CD4-positive, alpha-beta T cell (primary cell): ENCODE measurements around the gene IQCF6. TPM values are rescaled to one million over a fixed set of nuclear protein-coding genes. Genes with fewer than 3 reads are reported as not detected.

Experiments
- ATAC-seq: fragments of 200-7000 bp; cut with Tn5 transposase; one replicate; pipeline ENCODE4 v1.10.0; 2022; ENCODE audit warnings: mild to moderate bottlenecking; ENCODE audit not compliant: poor library complexity
- CTCF ChIA-PET: fragments of 350-600 bp; sonication (Branson Sonifier 250); formaldehyde crosslinking; loops from one replicate; lab custom pipeline; 2021; ENCODE audit warnings: antibody characterized with exemption, inconsistent platforms; lab: Charles Lee
- POLR2A ChIA-PET: fragments of 350-600 bp; sonication (Branson Sonifier 250); formaldehyde crosslinking; loops from one replicate; lab custom pipeline; 2021; ENCODE audit warnings: antibody characterized with exemption, inconsistent platforms; lab: Charles Lee
- DNase-seq, 14 experiments: peaks; one replicate each; pipeline ENCODE4 v3.0.0-alpha.2; 2013 to 2020; ENCODE audit warnings: mixed read lengths in 2 of 14
- H3K27ac ChIP-seq, 2 donors: one replicate each; pipeline versions ENCODE4 v1.5.1 to v1.7.0; 2013; ENCODE audit warnings: low read length in 2 of 2, low read depth in 1 of 2, mild to moderate bottlenecking in 1 of 2
- H3K27me3 ChIP-seq, 2 experiments: 1 replicate in 1 of 2; 2 replicates in 1 of 2; pipeline versions ENCODE4 v1.6.1 to v1.7.0; 2013; ENCODE audit warnings: low read length in 2 of 2, control low read depth in 1 of 2, mild to moderate bottlenecking in 1 of 2, moderate library complexity in 1 of 2; ENCODE audit not compliant: insufficient read depth in 2 of 2, control insufficient read depth in 1 of 2
- H3K36me3 ChIP-seq: one replicate; pipeline ENCODE4 v1.6.1; 2013; ENCODE audit warnings: low read length, control low read depth; ENCODE audit not compliant: insufficient read depth
- H3K4me1 ChIP-seq: one replicate; pipeline ENCODE4 v1.6.1; 2013; ENCODE audit warnings: low read length, control low read depth; ENCODE audit not compliant: insufficient read depth
- H3K4me3 ChIP-seq: one replicate; pipeline ENCODE4 v1.5.1; 2013; ENCODE audit warnings: mild to moderate bottlenecking, low read length, moderate library complexity
- H3K9me3 ChIP-seq, 2 experiments: 1 replicate in 1 of 2; 2 replicates in 1 of 2; pipeline versions ENCODE4 v1.6.1 to v1.7.0; 2013; ENCODE audit warnings: low read length in 2 of 2, mild to moderate bottlenecking in 2 of 2, control low read depth in 1 of 2, moderate library complexity in 1 of 2; ENCODE audit not compliant: control insufficient read depth in 1 of 2, insufficient read depth in 1 of 2
- H3K27ac Mint-ChIP-seq: one replicate; pipeline ENCODE4 v1.8.0; 2020; ENCODE audit warnings: mixed read lengths
- H3K27me3 Mint-ChIP-seq: one replicate; pipeline ENCODE4 v1.8.0; 2021; ENCODE audit warnings: mixed read lengths
- H3K36me3 Mint-ChIP-seq: one replicate; pipeline ENCODE4 v1.8.0; 2021; ENCODE audit warnings: low read depth, mixed read lengths
- H3K4me1 Mint-ChIP-seq: one replicate; pipeline ENCODE4 v1.8.0; 2021; ENCODE audit warnings: low read depth, mixed read lengths
- H3K4me3 Mint-ChIP-seq: one replicate; pipeline ENCODE4 v1.8.0; 2020; ENCODE audit warnings: mild to moderate bottlenecking, mixed read lengths
- H3K9me3 Mint-ChIP-seq: one replicate; pipeline ENCODE4 v1.8.0; 2020; ENCODE audit warnings: mixed read lengths
- intact Hi-C, 2 experiments: fragments of 100-400 bp; cut with DNase I in 1 of 2; cut with micrococcal nuclease in 1 of 2; formaldehyde crosslinking; loops; one replicate each; pipeline versions ENCODE4 v1.15.1 to v1.9.0; 2023 to 2025; cut with DNase I, micrococcal nuclease
- total RNA-seq, 174 experiments: library from RNA in 2 of 174; stranded (reverse) in 2 of 174; gene quantifications; one replicate each; pipeline ENCODE4 v1.2.3 and lab custom pipeline; 2021 to 2026
- TF ChIP-seq, protein P1 (sequence below): fragments of 200-600 bp; IDR thresholded peaks from one replicate; pipeline ENCODE4 v1.8.0; 2022; ENCODE audit warnings: antibody characterized with exemption, mild to moderate bottlenecking

IQCF6 gene
- total RNA-seq, 2 experiments from 2014 or later: not detected

GRCh38 chr3:51815614-51816013 lies 36.6 kb upstream of the IQCF6 start:
- no peaks in the 10 kb centered on the region for H3K36me3 Mint-ChIP-seq
- POLR2A ChIA-PET: no interaction called here
- intact Hi-C loops: no loop called here
- CTCF ChIA-PET: no interaction called here
- DNase-seq (no peak), ATAC-seq (no peak)
- peaks cover 0 to 5% of the 10 kb centered on the region in 2 experiments for H3K9me3 ChIP-seq
- H3K27me3 ChIP-seq: peaks cover 3 to 7% of the 10 kb centered on the region in 2 experiments
- H3K4me1 ChIP-seq: peaks cover 1% of the 10 kb centered on the region
- no peaks in the 10 kb centered on the region for H3K36me3 ChIP-seq
- H3K27me3 Mint-ChIP-seq: peaks cover 21% of the 10 kb centered on the region
- H3K9me3 Mint-ChIP-seq: no peaks in the 10 kb centered on the region
- H3K4me3 ChIP-seq: no peak overlapping the region
- no peak overlapping the region for H3K27ac ChIP-seq
- TF ChIP-seq, protein P1, sequence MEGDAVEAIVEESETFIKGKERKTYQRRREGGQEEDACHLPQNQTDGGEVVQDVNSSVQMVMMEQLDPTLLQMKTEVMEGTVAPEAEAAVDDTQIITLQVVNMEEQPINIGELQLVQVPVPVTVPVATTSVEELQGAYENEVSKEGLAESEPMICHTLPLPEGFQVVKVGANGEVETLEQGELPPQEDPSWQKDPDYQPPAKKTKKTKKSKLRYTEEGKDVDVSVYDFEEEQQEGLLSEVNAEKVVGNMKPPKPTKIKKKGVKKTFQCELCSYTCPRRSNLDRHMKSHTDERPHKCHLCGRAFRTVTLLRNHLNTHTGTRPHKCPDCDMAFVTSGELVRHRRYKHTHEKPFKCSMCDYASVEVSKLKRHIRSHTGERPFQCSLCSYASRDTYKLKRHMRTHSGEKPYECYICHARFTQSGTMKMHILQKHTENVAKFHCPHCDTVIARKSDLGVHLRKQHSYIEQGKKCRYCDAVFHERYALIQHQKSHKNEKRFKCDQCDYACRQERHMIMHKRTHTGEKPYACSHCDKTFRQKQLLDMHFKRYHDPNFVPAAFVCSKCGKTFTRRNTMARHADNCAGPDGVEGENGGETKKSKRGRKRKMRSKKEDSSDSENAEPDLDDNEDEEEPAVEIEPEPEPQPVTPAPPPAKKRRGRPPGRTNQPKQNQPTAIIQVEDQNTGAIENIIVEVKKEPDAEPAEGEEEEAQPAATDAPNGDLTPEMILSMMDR: no peak
- H3K27ac Mint-ChIP-seq: no peak overlapping the region
- H3K4me1 Mint-ChIP-seq: no peaks in the 10 kb centered on the region
- no peak overlapping the region for H3K4me3 Mint-ChIP-seq

DNA sequence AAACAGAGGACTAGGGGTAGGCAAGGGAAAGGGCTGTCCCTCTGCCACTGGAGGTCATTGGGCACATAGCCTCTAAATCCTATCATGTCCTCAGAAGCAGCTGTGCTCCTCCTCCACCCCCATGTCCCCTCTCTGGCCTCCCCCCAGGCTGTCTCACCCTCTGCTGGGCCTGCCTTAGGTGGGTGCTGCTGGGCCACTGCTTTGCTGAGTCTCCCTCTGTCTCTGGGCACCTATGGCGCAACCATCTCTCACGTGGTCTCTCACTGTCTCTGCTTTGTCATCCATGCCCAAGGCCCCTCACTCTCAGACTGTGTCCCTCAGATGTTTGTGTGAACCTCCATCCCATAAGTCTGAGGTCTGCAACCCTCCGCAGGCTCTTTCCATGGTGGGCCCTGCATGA lies 35.0 kb upstream of the IQCF6 start:
- Mint-ChIP-seq H3K27me3 (peaks cover 9% of the 10 kb centered on the region), H3K36me3 (no peaks in the 10 kb centered on the region), H3K4me3 (no peak overlapping the region), H3K4me1 (no peaks in the 10 kb centered on the region), H3K9me3 (no peaks in the 10 kb centered on the region), H3K27ac (no peak overlapping the region)
- TF ChIP-seq, protein P1: no peak
- Histone ChIP-seq H3K27me3 (peaks cover 0 to 3% of the 10 kb centered on the region in 2 experiments), H3K4me3 (no peak overlapping the region), H3K4me1 (peaks cover 4% of the 10 kb centered on the region), H3K27ac (no peak overlapping the region), H3K36me3 (no peaks in the 10 kb centered on the region), H3K9me3 (no peaks in the 10 kb centered on the region)
- DNase-seq (no peak), ATAC-seq (no peak)
- ChIA-PET CTCF (no interaction called here), POLR2A (no interaction called here)
- intact Hi-C loops: no loop called here

DNA sequence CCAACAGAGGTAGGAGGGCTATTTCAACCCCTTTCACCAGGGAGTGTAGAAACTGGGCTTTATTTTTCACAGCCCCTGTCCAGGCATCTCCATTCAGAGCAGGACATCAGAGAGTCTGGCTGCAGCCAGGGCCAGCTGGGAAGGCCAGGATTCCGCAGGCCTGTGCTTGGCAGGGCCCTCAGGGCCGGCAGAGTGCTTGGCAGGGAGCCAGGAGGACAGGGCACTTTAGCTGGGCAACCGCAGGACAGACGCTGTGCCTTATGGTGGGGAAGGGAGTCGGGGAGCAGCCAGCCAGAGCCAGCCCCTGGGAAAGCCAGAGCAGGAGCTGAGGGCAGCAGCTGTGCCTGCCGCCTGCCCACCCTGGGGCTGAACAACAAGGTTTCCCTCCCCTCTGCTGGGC lies 34.5 kb upstream of the IQCF6 start:
- CTCF ChIA-PET: no interaction called here
- no peak overlapping the region for H3K27ac Mint-ChIP-seq
- no peaks in the 10 kb centered on the region for H3K36me3 Mint-ChIP-seq

More for the DNA sequence above, 34.5 kb upstream of the IQCF6 start:
- Mint-ChIP-seq H3K4me3 (no peak overlapping the region), H3K4me1 (no peaks in the 10 kb centered on the region), H3K9me3 (no peaks in the 10 kb centered on the region), H3K27me3 (peaks cover 5% of the 10 kb centered on the region)
- Histone ChIP-seq H3K27ac (no peak overlapping the region), H3K36me3 (no peaks in the 10 kb centered on the region), H3K9me3 (no peaks in the 10 kb centered on the region), H3K4me3 (no peak overlapping the region), H3K4me1 (peaks cover 4% of the 10 kb centered on the region), H3K27me3 (peaks cover 0 to 3% of the 10 kb centered on the region in 2 experiments)
- DNase-seq (no peak), ATAC-seq (no peak)
- intact Hi-C loops: no loop called here
- POLR2A ChIA-PET: no interaction called here
- TF ChIP-seq, protein P1: no peak
